Measurements from ENCODE around the gene HM13.

GRCh38 chr20:31573555-31574321 lies 59.5 kb downstream of the HM13 start:
- no peak for TF ChIP-seq CTCF (IDR thresholded peaks at IDR 0.05)
- TF ChIP-seq POLR2A (IDR thresholded peaks at IDR 0.05), result no peak
